ENCODE measurements around the gene ARID1A. TPM values are rescaled to one million over a fixed set of nuclear protein-coding genes. Genes with fewer than 3 reads are reported as not detected.

Gene ARID1A
- total and polyA plus RNA-seq, 9 donors, result 27.6 to 102 (median 62.1) TPM

GRCh38 chr1:26754086-26754874 is 58.5 kb downstream of the ARID1A start:
- H3K9me3 ChIP-seq, result no peaks in the 10 kb centered on the region
- intact Hi-C loops (cut with DNase I), result no loop called here
- TF ChIP-seq POLR2A (IDR thresholded peaks at IDR 0.05), result no peak
- no peak for TF ChIP-seq EP300 (IDR thresholded peaks at IDR 0.05)
- no peak for TF ChIP-seq CTCF (IDR thresholded peaks at IDR 0.05)
- H3K27ac ChIP-seq, result no peak overlapping the region
- H3K4me3 ChIP-seq, result no peak overlapping the region
- no peaks in the 10 kb centered on the region for H3K27me3 ChIP-seq
- H3K36me3 ChIP-seq, result no peaks in the 10 kb centered on the region
- H3K4me1 ChIP-seq (ENCODE audit: insufficient read depth), result peaks cover 4% of the 10 kb centered on the region
- no peak for DNase-seq
- 75 to 85% (median 78%) methylated on average over 5 of the region's 5 CpGs for WGBS, 3 donors

- peaks cover under 1% of the 10 kb centered on the region for H3K4me1 ChIP-seq (ENCODE audit: insufficient read depth)
- H3K27me3 ChIP-seq, result no peaks in the 10 kb centered on the region
- intact Hi-C loops (cut with DNase I), result no loop called here
- H3K27ac ChIP-seq, result no peak overlapping the region
- TF ChIP-seq POLR2A (IDR thresholded peaks at IDR 0.05) (no peak), CTCF (IDR thresholded peaks at IDR 0.05) (no peak), EP300 (IDR thresholded peaks at IDR 0.05) (no peak)
- H3K4me3 ChIP-seq, result no peak overlapping the region
- H3K9me3 ChIP-seq, result no peaks in the 10 kb centered on the region
- 99 to 100% (median 100%) methylated on average over 3 of the region's 3 CpGs for WGBS, 3 donors
- no peaks in the 10 kb centered on the region for H3K36me3 ChIP-seq
- no peak for DNase-seq
Measured at GRCh38 chr1:26758358-26758757, 62.5 kb downstream of the ARID1A start.

GRCh38 chr1:26759531-26759930 is 63.7 kb downstream of the ARID1A start:
- TF ChIP-seq EP300 (IDR thresholded peaks at IDR 0.05) (no peak), CTCF (IDR thresholded peaks at IDR 0.05) (no peak), POLR2A (IDR thresholded peaks at IDR 0.05) (no peak)
- H3K4me3 ChIP-seq, result no peak overlapping the region

GRCh38 chr1:26761217-26761616 is 65.4 kb downstream of the ARID1A start:
- H3K4me1 ChIP-seq (ENCODE audit: insufficient read depth), result no peaks in the 10 kb centered on the region
- 58 to 67% (median 64%) methylated on average over 3 of the region's 3 CpGs for WGBS, 3 donors
- H3K9me3 ChIP-seq, result no peaks in the 10 kb centered on the region
- H3K27me3 ChIP-seq, result no peaks in the 10 kb centered on the region
- DNase-seq, result no peak
- no peak overlapping the region for H3K27ac ChIP-seq
- intact Hi-C loops (cut with DNase I), result loop anchor here in 1 of 4 donors (5.0 kb wide), 1 partner anchor 34 kb away; no protein-coding TSS in a partner anchor
- H3K36me3 ChIP-seq, result no peaks in the 10 kb centered on the region
- H3K4me3 ChIP-seq, result no peak overlapping the region
- TF ChIP-seq POLR2A (IDR thresholded peaks at IDR 0.05) (no peak), CTCF (IDR thresholded peaks at IDR 0.05) (no peak), EP300 (IDR thresholded peaks at IDR 0.05) (no peak)

More at GRCh38 chr1:26759531-26759930, 63.7 kb downstream of the ARID1A start:
- no peaks in the 10 kb centered on the region for H3K36me3 ChIP-seq
- no peaks in the 10 kb centered on the region for H3K4me1 ChIP-seq (ENCODE audit: insufficient read depth)
- DNase-seq, result no peak
- H3K27ac ChIP-seq, result no peak overlapping the region
- intact Hi-C loops (cut with DNase I), result no loop called here
- H3K9me3 ChIP-seq, result no peaks in the 10 kb centered on the region
- no peaks in the 10 kb centered on the region for H3K27me3 ChIP-seq

Measured in ovary (tissue), 9 donors.